HUES48 (cell line): ENCODE measurements around the gene DYNC1I2.

Source experiments
- H3K27ac ChIP-seq: one replicate; pipeline ENCODE4 v1.7.0; 2013; ENCODE audit warnings: low read depth, low read length, inconsistent platforms
- H3K27me3 ChIP-seq: 2 replicates; pipeline ENCODE4 v1.6.1; 2013; ENCODE audit warnings: mild to moderate bottlenecking, low read length; ENCODE audit not compliant: control insufficient read depth, insufficient read depth
- H3K36me3 ChIP-seq: 2 replicates; pipeline ENCODE4 v1.6.1; 2013; ENCODE audit warnings: low read length; ENCODE audit not compliant: control insufficient read depth, insufficient read depth
- H3K4me1 ChIP-seq: 2 replicates; pipeline ENCODE4 v1.6.1; 2013; ENCODE audit warnings: mild to moderate bottlenecking, low read length; ENCODE audit not compliant: control insufficient read depth, insufficient read depth
- H3K4me3 ChIP-seq: 2 replicates; pipeline ENCODE4 v1.5.1; 2013; ENCODE audit warnings: mild to moderate bottlenecking, low read depth, low read length
- H3K9ac ChIP-seq: 2 replicates; pipeline ENCODE4 v1.6.1; 2013; ENCODE audit warnings: mild to moderate bottlenecking, low read depth, low read length, moderate library complexity
- H3K9me3 ChIP-seq: 2 replicates; pipeline ENCODE4 v1.6.1; 2013; ENCODE audit warnings: low read length; ENCODE audit not compliant: control insufficient read depth, insufficient read depth

The DYNC1I2 gene

DNA sequence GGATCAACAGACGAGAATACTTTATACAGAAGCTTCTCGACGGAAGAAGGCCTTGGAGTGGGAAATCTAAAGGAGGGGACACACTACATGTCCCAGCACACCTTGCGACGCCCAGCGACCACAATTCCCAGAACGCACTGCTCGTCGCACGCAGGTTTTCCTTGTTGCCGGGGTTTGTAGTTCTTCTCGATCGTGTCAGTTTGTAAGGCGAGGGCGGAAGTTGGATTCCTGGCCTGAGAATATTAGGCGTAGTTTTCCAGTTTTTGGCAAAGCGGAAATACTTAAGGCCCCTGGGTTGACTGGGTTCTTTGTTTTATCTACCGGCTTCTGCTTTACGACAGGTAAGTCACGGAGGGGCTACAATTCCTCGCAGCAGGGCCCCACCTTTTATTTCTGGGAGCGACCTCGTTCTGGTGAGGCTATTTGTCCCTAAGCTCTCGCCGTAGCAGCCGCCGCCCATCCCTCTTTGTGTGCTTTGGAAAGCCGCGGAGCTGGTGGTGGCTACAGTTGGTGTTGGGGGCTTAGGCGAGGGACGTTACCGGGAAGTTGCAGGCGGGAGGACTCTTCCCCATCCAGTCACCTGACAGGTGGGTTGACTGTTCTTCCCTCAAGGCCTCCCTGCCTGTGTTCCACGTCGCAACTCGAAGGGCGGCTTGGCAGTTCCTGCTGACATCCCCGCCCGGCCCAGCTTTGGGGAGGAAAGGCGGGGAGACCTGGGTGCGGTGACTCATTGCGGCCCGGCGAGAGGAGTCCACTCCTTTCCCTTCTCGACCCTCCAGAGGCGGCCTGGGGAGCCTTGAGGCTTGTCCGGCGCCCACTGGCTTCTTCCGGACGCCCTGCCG, at the start of gene DYNC1I2:
Gene DYNC1I2 (plus strand): TSS at position 183 of the 842 bp plus-strand sequence. CDS start 2,687 bp downstream, outside the sequence.
- H3K27ac ChIP-seq, result peak within 1 kb of the TSS; percentile 86

DNA sequence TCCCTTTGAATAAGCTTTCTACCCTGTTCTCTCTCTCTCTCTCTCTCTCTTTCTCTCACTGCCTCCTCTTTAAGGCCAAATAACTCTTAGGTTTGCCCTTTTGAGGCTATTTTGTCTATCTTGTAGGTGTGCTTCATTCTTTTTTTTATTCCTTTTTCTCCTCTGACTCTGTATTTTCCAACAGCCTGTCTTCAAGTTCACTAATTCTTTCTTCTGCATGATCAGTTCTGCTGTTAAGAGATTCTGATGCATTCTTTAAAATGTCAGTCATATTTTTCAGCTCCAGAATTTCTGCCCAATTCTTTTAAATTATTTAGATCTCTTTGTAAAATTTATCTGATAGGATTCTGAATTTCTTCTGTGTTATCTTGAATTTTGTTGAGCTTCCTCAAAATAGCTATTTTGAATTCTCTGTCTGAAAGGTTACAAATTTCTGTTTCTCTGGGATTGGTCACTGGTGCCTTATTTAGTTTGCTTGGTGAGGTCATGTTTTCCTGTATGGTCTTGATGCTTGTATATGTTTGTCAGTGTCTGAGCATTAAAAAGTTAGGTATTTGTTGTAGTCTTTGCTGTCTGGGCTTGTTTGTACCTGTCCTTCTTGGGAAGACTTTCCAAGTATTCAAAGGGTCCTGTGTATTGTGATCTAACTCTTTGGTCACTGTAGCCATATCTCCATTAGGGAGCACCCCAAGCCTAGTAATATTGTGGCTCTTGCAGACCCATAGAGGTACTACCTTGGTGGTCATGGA, 35.4 kb upstream of the DYNC1I2 start:
- no peaks in the 10 kb centered on the region for H3K4me1 ChIP-seq
- H3K9ac ChIP-seq, result no peak overlapping the region
- no peak overlapping the region for H3K4me3 ChIP-seq
- H3K27ac ChIP-seq, result no peak overlapping the region
- no peaks in the 10 kb centered on the region for H3K36me3 ChIP-seq
- no peaks in the 10 kb centered on the region for H3K27me3 ChIP-seq
- peaks cover 6% of the 10 kb centered on the region; the same call in 1 of the 2 replicates for H3K9me3 ChIP-seq

More for the DNA sequence above, at the start of gene DYNC1I2:
- Histone ChIP-seq H3K9me3 (no peaks in the 10 kb centered on the region), H3K9ac (peak within 1 kb of the TSS; percentile 79), H3K4me1 (peaks cover 9% of the 10 kb centered on the region; the same call in 1 of the 2 replicates), H3K36me3 (peaks cover 22% of the 10 kb centered on the region), H3K4me3 (peak within 1 kb of the TSS; percentile 95), H3K27me3 (no peaks in the 10 kb centered on the region)

DNA sequence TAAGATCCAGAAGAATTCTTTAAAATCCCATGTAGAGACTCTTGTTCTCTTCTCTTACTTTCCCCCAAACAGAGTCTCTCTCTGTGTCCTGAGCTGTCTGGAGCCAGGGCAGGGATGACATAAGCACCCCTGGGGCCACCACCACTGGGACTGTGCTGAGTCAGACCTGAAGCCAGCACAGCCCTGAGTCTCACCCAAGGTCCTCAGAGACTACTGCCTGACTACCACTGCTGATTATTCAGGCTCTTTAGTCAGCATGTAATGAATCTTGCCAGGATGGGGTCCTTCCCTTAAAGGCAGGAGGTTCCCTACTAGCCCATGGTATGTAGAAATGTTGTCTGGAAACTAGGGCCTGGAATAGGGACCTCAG, 34.9 kb upstream of the DYNC1I2 start:
- H3K4me3 ChIP-seq, result no peak overlapping the region
- H3K4me1 ChIP-seq, result no peaks in the 10 kb centered on the region
- H3K36me3 ChIP-seq, result no peaks in the 10 kb centered on the region
- H3K9me3 ChIP-seq, result peaks cover 6% of the 10 kb centered on the region; the same call in 1 of the 2 replicates
- H3K27me3 ChIP-seq, result no peaks in the 10 kb centered on the region
- no peak overlapping the region for H3K27ac ChIP-seq
- no peak overlapping the region for H3K9ac ChIP-seq

DNA sequence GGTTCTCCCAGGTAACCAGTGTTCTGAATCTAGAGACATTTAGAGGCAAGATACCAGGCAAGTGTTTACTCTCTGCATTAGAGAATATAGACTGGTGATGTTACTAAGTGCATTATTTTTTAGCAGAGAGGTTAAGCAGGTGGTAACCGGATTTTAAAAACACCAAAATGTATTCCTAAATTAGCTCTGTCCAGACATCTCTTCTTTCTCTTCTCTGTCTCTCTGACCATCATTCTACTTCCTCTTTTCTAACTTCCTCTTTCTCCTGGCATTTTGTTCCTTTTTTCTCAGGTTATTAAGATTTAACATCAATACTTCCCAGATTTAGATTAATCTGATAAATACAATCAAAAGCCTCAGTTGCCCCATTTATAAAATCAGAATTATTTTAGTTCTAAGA, 31.7 kb upstream of the DYNC1I2 start:
- Histone ChIP-seq H3K27me3 (no peaks in the 10 kb centered on the region), H3K27ac (no peak overlapping the region), H3K36me3 (no peaks in the 10 kb centered on the region), H3K4me3 (no peak overlapping the region), H3K9me3 (peaks cover 6% of the 10 kb centered on the region; the same call in 1 of the 2 replicates), H3K9ac (no peak overlapping the region), H3K4me1 (no peaks in the 10 kb centered on the region)

DNA sequence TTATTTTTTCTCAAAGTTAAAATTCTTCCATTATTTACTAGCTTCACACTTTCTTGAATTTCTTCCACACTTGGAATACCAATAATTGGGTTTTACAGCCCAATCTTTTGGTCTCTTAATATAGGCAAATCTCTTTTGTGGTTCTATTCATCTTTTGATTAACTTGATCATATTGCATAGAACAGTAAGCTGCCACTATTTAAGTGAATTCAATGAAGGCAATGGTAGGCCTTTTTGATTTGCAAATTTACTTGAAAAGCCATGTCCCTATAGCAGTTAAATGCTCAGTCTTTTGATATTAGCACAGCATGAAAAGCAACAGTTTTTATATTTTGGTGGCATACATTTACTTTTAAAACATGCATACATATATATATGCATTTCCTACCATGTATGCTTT, 20.2 kb upstream of the DYNC1I2 start:
- no peaks in the 10 kb centered on the region for H3K9me3 ChIP-seq
- H3K36me3 ChIP-seq, result no peaks in the 10 kb centered on the region
- no peak overlapping the region for H3K9ac ChIP-seq
- no peak overlapping the region for H3K4me3 ChIP-seq
- H3K27ac ChIP-seq, result no peak overlapping the region
- no peaks in the 10 kb centered on the region for H3K27me3 ChIP-seq
- H3K4me1 ChIP-seq, result peaks cover 19% of the 10 kb centered on the region

DNA sequence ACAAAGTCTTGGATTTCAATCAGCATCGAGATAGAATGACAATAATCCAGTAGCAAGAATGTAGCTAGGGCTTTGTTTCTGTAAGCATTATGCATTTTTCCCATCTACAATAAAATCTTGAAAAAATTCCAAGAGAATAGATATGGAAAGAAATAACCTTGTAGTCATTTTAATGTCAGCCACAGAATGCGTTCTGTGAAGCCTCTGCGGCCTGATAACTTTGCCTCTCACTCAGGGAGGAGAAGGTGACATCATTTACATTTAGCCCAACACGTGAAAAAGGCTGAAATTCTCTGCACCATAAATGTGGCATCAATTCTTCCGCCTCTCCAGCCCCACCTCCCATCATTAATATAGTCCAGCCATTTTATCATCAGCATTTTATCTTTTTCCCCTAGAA, 19.1 kb upstream of the DYNC1I2 start:
- Histone ChIP-seq H3K27me3 (no peaks in the 10 kb centered on the region), H3K9ac (no peak overlapping the region), H3K4me3 (no peak overlapping the region), H3K4me1 (peaks cover 19% of the 10 kb centered on the region), H3K27ac (no peak overlapping the region), H3K36me3 (no peaks in the 10 kb centered on the region), H3K9me3 (no peaks in the 10 kb centered on the region)

DNA sequence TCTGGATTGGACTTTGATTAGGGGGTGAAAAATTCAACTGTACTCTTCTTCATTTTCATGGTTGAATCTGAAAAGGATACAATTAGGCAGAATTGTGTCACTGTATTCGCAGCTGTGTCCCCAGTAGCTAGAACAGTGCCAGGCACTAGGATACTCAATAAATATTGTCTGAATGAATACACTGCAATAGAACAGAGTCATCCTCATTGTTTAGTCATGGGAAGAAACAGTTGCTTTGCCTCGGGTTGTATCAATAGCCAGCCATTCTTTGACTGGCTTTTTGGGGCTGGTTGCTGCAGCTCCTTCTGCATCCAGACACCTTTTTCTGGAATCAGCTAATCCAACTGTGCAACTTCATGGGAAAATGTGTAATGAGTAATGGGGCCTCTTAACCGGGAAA, 18.1 kb upstream of the DYNC1I2 start:
- H3K9ac ChIP-seq, result no peak overlapping the region
- no peaks in the 10 kb centered on the region for H3K27me3 ChIP-seq

DNA sequence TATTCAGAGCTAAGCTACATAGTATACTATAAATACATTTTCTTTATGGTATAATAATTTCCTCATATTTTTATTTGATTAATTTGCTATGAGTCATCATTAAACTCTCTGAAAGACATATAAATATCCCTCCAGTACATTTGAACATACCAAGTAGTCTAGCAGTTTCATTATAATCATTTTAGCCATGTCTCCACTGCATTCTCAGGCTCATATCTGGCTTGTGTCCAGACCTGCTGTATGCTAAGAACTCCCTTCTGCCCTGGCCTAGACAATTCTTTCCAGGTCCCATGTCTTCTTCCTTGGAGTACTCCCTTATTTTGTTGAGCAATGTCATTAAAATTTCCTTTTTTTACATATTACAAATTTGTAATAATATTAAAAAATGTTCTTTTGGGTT, 16.6 kb upstream of the DYNC1I2 start:
- H3K27ac ChIP-seq, result no peak overlapping the region
- H3K4me1 ChIP-seq, result peaks cover 20% of the 10 kb centered on the region
- no peak overlapping the region for H3K4me3 ChIP-seq
- no peaks in the 10 kb centered on the region for H3K9me3 ChIP-seq
- no peaks in the 10 kb centered on the region for H3K36me3 ChIP-seq
- H3K9ac ChIP-seq, result no peak overlapping the region
- H3K27me3 ChIP-seq, result no peaks in the 10 kb centered on the region

More for the DNA sequence above, 18.1 kb upstream of the DYNC1I2 start:
- H3K4me3 ChIP-seq, result no peak overlapping the region
- no peaks in the 10 kb centered on the region for H3K36me3 ChIP-seq
- H3K27ac ChIP-seq, result no peak overlapping the region
- no peaks in the 10 kb centered on the region for H3K9me3 ChIP-seq
- peaks cover 19% of the 10 kb centered on the region for H3K4me1 ChIP-seq

DNA sequence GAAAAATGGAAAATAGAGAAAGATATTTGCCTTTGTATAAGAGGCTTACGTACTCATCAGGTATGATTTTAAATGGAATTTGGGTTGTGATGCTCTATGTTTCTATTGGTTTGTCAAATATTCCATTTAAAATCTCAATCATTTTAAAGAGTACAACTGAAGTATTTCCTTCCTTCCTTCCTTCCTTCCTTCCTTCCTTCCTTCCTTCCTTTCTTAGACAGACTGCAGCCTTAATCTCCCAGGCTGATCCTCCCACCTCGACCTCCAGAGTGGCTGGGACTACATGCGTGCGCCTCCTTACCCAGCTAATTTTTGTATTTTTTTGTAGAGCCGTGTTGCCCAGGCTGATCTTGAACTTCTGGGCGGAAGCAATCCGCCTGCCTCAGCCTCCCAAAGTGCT, 15.4 kb upstream of the DYNC1I2 start:
- Histone ChIP-seq H3K4me3 (no peak overlapping the region), H3K9ac (no peak overlapping the region), H3K27me3 (no peaks in the 10 kb centered on the region), H3K9me3 (no peaks in the 10 kb centered on the region), H3K36me3 (no peaks in the 10 kb centered on the region), H3K27ac (no peak overlapping the region), H3K4me1 (peaks cover 24% of the 10 kb centered on the region)

DNA sequence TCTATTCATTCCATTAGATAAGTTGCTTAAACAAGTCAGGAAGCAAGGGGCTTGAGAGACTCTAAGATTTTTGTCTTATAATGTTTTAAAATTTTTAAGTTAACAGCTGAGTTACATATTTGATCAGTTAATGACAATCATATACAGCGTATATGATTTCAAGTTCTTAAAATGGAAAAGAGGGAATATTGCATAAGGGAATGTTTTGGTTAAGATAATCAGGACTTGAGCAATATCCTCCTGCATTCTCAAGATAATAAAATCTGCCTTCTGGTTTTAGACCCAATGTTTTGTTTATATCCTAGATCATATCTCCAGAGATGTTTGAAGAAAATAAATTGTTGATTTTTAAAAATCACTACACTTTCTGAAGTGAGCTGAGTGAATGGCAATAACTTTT, 13.4 kb upstream of the DYNC1I2 start:
- Histone ChIP-seq H3K4me3 (no peak overlapping the region), H3K36me3 (no peaks in the 10 kb centered on the region), H3K27me3 (no peaks in the 10 kb centered on the region), H3K4me1 (peaks cover 5% of the 10 kb centered on the region; the same call in 1 of the 2 replicates), H3K9me3 (no peaks in the 10 kb centered on the region), H3K9ac (no peak overlapping the region), H3K27ac (no peak overlapping the region)

DNA sequence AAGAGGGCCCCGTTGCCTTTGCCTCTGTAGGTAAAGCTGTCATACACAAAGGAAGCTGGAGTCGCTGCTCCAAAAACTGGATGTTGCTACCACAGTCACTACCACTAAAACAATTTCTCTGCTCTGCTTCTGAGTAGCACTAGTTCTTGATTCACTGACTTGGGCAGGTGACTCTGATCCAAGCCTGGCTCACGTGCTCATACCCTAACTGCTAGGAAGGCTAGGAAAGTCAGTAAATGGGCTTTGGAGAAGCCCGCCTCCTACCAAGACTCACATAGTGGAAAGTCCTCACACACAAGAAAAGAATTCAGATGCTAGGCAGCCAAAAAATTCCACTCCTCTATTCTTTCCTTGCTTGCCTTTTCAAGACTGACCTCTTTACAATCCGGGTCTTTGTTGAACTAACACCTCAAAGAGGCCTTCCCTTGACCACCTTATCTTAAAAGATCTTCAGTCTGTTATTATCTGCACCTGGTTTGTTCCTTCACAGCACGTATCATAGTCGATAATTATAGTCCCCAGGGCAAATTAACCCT, 11.4 kb upstream of the DYNC1I2 start:
- Histone ChIP-seq H3K4me1 (peaks cover 5% of the 10 kb centered on the region; the same call in 1 of the 2 replicates), H3K4me3 (no peak overlapping the region), H3K27ac (no peak overlapping the region), H3K27me3 (no peaks in the 10 kb centered on the region), H3K9ac (no peak overlapping the region), H3K36me3 (no peaks in the 10 kb centered on the region), H3K9me3 (no peaks in the 10 kb centered on the region)
